NOMO-1 (cell line): ENCODE measurements around the gene LRRC8A.
"Not testable (repeated sequence)": the region's sequence is repeated elsewhere in the genome, so short reads cannot be mapped to it uniquely, and the experiment has no call there.

Source experiments
- DNase-seq, 2 experiments: peaks; one replicate each; lab custom pipeline; 2025; ENCODE audit not compliant: unreplicated experiment in 2 of 2; lab: John Stamatoyannopoulos, UW

Gene LRRC8A

DNA sequence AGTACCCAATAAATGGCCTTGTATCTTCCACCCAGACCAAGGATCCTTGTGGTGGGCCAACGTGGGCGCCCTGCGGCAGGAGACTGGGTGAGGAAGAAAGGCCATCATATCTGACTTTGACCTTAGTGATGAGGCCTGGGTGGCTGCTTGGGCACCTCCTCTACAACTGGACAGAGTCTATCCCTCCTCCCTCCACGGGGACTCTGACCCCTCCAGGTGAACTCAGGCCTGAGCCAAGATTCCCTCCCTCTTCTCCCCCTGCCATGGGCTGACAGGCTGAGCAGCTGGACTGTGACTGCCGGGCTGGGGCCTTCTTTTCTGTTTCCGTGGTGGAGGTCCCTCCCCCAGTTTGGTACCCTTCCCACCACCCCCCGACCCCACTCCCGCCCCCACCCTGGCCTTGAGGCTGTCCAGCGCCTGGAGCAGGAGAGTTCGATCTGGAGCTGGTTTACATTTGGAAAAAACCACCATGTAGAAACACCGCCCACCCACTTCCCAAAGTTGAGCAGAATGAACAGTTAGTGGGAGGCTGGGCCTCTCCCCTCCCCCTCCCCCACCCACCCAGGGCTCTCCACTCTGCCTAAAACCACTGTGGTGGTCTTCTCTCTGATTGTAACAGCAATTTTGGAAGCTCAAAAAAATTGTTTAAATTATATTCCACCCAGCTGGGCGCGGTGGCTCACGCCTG, 37.6 kb downstream of the LRRC8A start:
- no peak for DNase-seq

DNA sequence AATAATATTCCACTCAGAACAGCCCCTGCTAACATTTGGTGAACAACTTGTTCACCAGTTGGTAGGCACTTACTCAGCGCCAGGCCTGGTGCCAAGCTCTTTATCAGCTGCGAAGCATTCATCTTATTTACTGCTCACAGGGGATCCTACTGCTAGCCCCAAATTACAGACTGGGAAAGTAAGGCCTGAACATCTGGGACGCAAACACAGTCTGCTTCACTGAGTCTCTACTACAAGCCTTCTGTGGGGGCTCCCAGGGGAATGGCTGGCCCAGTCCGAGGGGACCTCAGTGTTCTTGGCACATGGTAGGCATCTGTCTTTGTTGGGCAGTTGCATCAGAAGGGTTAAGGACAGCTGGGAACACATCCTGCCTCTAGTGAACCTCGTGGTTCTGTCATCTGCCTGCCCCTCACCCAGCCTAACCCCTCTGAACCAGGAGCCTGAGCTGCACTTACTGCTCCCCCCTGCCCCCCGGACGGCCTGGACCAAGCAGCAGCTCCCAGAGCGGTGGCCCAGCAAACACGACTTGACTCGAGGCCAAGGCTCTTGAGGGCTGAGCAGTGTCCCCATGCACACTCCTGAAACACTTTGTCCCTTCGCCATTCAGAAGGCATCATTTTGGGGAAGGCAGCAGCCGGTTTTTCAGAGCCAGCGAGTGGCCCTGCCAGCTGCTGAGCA, 38.6 kb downstream of the LRRC8A start, which contains the start of gene PHYHD1:
Gene PHYHD1 (plus strand): TSS at position 602 of the 678 bp plus-strand sequence. CDS start 1,342 bp downstream, outside the sequence.
- DNase-seq = no peak

DNA sequence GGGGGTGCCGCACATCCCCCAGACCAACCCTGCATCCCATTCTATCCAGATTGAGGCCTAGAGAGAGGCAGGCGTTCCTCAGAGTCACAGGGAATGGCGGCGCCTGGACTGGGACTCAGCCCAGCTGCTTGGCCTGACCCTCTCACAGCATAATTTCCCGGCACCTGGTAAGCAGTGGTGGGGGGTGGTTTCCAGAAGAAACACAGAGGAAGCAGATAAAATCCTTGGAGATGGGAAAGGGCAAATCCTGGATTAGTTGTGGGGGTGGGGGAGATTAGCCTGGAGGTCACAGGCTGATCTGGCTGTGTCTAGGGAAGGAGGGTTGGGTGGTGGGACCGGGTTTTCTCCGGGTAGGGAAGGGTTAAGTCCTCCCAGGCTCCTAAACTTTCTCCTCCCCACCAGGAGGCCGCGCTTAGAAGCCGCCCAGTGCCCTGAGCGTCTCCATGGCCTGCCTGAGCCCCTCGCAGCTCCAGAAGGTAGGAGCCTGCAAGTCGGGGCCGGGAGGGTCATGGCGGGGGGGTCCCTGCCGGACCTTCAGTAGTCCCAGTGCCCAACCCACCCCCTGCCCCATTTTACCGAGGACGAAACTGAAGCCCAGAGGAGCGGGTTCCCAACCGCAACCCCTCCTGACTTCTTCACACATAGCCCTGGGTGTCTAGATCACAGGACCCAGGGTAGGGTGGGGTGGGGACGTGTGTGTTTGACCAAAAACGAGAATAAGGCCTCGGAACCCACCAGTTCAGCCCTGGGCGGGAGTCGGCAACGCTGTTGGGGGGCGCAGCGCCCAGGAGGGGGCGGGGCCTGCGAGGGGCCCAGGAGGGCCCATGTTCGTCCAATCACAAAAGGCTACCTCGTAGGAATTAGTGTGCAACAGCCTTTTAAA, 40.2 kb downstream of the LRRC8A start:
- no peak for DNase-seq

DNA sequence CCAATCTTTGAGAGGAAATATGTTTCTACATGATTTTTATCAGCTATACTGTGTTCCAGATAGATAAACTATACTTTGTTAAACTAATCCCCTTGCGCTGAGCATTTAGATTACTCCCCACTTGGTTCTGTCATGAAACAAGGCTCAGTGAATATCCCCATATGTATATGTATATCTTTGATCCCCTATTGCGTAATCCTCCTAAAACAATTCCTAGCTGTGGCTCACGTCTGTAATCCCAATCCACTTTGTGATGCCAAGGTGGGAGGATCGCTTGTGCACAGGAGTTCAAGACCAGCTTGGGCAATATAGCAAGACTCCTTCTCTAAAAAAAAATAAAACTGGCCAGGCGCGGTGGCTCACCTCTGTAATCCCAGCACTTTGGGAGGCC, 41.6 kb downstream of the LRRC8A start:
- no peak for DNase-seq

DNA sequence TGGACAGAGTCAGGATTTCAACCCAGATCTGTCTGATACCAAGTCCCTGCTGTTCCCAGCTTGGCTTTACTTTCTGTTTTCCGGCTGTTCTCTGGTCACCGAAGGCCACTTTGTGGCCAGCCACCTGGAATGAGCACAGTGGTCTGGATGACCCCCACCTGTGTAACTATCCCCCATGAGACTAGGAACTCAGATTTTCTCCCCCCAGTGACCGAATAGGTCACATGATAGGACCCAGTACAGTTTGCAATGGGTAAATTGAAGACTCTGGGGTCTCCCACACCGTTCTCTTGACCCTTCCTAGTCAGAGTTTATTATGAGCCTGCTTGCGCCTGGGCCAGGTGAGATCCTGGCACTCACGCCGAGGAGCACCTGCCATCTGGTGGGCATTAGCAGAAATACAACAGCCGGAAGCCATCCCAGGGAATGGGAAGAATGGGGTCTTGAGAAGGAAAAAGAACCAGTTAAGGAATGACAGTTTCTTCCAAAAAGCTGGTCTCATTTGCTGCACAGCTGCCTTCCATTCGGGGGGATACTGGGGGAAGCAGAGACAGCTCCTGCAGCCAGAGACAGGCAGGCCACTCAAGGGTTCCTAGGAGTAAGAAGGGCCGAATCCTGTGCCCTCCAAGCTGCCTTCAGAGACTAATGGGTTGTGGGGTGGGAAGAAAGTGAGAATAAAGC, 45.9 kb downstream of the LRRC8A start:
- no peak for DNase-seq

DNA sequence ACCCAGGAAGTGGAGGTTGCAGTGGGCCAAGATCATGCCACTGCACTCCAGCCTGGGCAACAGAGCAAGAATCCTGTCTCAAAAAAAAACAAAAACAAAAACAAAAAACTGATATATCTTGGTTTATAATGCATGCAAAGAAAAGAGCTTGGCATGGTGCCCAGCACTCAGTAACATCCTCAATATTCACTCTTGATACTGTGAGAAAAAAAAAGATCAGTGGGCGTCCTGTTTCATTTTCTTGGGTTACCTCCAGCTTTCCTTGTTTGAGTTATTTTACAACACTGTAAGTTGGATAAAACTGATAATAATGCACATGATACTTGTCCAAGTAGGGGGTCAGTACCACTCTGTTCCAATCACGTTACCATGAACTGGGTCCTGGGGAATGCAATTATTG, 46.7 kb downstream of the LRRC8A start:
- no peak for DNase-seq

DNA sequence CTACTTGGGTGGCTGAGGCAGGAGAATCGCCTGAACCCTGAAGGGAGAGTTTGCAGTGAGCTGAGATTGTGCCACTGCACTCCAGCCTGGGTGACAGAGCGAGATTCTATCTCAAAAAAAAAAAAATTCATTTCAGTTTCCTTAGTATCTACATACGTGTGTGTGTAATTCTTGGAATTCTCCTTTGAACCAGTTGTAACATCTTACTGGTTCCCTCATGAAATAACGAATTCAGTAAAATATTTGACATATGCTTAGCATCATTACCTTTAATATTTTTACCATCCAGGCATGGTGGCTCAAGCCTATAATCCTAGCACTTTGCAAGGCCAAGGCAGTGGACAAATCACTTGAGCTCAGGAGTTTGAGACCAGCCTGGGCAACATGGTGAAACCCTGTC, 47.6 kb downstream of the LRRC8A start:
- DNase-seq = no peak

DNA sequence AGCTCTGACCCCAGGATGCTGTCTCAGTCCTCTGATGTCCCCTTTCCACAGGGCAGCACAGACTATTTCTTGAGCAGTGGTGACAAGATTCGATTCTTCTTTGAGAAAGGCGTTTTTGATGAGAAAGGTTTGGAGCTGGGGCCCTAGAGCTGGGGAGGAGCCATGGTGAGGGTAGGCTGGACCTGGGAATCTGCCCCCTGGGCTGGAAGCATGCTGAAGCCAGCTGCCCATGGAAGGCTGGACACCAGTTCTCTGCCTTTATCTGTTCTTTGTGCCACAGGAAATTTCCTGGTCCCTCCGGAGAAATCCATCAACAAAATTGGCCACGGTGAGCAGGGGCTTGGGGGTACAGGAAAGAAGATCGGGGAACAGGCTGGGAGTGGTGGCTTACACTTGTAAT, 51.8 kb downstream of the LRRC8A start:
- DNase-seq = no peak

DNA sequence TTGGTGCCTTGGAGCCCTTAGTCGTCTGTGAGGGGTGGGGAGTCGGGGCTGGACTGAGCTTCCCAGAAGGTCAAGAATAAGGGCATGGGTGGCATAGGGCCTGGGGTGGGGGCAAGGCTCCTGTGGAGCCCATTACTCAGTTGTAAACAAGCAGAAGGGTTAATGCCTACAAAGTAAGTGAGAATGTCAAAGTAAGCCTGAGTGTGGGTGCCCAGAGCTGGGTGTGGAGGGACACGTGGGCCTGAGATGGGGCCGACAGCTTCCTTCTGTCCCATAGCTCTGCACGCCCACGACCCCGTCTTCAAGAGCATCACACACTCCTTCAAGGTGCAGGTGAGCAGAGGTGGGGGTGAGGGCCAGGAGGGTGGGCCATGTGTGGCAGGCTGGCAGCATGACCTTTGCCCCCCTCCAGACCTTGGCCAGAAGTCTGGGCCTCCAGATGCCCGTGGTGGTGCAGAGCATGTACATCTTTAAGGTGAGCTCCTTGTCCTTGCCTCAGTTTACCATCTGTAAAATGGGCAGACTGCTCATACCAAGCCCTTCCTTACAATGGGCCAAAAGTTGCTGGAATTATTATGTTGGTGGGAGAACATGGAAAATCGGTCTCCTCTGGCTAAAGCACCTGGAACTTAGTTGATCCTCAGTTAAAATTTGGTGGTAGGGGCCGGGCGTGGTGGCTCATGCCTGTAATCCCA, 54.4 kb downstream of the LRRC8A start:
- DNase-seq = no peak

DNA sequence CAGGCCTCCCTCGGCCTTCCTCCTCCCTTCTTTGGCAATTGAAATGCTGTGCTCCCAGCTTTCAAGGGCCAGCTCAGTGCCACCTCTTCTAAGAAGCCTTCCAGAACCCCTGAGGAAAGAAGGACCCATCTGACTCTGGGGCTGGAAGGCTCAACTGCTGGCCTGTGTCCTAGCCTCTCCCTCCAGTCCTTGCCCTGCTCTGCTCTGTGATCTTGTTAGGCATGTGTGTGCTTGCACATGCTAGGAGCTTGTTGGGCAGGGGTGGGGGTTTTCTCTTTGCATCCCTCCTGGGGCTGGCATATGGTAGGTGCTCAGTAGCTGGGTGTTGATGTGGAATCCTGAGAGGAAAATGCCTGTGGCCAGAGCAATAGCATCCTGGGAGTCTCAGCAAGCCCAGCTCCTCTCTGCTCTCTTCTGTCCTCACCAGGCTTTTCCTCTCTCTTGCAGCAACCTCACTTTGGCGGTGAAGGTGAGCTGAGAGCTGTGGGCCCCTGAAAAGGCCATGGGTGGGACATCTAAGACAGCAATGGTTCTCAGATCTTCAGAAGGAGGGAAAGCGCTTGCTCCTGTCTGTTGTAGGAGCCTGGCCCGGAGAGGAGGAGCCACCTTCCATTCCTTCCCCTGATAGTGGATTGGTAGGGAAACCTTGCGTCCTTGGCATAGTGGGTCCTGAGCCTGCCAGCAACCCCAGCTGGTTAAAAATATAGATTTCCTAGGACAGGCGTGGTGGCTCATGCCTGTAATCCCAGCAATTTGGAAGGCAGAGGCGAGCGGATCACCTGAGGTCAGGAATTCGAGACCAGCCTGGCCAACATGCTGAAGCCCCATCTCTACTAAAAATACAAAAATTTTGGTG, 55.6 kb downstream of the LRRC8A start:
- no peak for DNase-seq

DNA sequence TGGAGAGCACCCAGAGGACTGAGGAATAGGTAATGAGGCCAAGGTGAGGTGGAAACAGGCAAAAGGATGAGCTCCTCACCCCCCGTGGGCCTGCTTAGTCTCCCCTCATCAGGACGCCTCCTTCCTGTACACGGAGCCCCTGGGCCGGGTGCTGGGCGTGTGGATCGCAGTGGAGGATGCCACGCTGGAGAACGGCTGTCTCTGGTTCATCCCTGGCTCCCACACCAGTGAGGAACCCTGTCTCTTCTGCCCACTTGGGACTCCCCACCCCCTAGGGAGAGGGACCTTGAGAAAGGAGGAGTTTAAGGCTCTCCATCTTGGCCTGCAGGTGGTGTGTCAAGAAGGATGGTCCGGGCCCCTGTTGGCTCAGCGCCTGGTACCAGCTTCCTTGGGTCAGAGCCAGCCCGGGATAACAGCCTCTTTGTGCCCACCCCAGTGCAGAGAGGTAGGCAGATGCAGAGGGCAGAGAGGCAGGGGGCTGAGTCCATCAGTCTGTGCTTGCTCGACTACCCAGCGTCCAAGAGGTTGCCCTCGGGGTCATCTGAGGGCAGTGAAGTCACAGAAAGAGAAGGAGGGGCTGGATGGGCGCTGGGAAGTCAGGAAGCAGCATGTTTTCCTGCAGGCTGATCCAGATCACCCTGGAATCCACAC, 58.5 kb downstream of the LRRC8A start:
- DNase-seq = no peak

DNA sequence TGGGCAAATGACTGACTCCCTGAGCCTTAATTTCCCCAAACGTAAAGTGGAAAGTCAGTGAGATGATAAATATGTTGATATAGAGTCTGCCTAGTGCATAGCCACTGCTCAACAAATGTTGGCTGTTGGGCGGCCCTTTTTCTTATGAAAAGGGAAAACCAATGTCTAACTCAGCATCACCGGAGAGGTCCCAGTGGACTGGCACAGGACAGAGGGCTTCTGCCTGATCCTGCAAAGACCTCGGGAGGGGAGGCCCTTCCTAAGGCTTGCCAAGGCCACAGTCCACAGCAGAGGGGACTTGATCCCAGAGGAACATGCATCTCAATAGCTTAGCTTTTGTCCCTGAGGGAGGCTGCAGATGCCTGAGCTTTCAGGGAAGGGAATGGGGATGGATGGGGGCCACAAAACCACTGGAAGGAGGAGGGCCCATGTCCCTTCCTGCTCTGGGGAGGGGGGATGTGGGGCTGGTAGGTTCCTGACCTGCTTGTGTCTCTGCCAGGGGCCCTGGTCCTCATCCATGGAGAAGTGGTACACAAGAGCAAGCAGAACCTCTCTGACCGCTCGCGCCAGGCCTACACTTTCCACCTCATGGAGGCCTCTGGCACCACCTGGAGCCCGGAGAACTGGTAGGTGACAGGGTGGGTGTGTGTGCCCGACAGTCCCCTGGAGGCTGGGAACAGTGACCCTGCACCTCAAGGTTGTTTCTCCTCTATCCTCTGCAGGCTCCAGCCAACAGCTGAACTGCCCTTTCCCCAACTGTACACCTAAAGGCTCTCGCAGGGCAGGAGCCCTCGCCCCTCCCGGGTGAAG, 59.2 kb downstream of the LRRC8A start:
- no peak for DNase-seq

DNA sequence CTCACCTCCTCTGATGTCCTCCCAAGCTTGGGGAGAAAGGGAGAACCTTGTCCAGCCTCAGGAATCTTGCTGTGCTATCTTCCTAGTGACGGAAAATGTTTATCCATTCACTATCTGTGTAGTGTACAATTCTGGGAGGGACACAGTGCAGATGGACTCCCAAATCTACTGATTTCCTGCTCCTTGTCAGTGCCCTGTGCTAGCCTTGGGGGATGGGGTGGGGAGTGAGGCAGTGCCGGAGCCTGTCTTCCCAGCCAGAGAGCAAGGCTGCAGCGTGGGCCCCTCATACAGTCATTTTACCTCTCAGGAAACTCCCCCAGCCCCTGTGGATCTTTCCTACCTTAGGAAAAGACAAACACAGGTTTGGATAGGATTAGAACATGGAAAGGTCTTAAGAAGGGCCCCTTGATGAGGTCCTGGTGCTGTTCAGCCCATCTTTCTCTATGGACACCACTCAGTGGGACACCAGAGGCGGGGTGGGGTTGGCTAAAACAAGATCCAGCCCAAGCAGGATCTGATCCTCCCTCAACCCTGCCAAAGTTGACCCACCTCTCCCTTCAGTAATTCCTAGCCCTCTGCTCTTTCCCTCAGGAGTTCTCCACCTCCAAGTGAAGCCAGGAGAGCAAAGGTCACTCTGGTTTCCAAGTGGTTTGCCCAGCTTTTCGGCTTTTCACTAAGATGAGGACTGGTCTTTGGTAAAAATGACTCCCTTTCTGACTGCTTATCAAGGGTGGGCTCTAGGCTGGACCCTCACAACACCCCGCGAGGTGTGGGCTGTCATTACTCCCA, 62.1 kb downstream of the LRRC8A start:
- DNase-seq = no peak

DNA sequence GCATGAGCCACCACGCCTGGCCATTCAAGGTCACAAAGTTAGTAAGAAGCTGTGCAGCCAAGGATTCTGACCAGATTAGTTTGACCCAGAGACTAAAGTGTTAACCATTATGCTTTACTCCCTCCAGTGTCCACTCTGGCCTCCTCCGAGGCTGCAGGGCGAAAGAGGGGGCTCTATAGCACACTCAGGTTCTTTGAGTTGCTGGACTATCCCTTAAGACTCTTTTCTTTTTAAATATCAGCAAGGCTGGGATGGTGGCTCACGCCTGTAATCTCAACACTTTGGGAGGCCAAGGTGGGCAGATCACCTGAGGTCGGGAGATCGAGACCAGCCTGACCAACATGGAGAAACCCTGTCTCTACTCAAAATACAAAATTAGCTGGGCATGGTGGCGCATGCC, 63.0 kb downstream of the LRRC8A start:
- DNase-seq = not testable (repeated sequence)

DNA sequence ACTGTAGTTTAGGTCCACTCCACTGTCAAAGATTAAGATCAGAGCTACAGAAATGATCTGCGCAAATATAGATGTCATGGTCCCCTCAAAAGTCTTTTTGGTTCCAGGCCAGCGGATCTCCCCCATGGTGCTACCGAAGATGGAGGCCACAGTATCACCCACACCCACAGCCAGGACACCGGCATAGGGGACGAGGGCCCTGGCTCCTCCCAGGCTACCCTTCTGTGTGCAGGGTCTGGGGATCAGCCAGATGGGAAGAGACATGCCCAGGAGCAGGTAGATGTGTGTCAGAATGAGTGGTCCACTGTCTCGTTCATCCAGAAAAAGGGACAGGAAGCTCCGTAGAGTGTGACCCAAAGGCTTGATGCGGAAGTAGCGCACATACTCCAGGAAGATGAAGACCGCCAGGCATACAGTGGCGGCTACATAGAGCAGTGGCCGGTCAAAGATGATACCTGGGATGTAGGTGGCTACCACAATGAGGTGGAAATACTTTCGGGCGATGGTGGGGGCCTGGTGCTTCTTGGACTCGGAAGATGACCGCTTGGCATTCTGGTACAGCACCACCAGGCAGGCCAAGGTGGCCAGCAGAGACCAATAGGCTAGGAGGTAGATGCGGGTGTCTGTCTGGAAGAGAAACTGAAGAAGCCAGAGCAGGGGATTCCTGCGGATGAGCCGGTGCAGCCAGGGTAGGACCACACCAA, 64.0 kb downstream of the LRRC8A start:
- DNase-seq = no peak

DNA sequence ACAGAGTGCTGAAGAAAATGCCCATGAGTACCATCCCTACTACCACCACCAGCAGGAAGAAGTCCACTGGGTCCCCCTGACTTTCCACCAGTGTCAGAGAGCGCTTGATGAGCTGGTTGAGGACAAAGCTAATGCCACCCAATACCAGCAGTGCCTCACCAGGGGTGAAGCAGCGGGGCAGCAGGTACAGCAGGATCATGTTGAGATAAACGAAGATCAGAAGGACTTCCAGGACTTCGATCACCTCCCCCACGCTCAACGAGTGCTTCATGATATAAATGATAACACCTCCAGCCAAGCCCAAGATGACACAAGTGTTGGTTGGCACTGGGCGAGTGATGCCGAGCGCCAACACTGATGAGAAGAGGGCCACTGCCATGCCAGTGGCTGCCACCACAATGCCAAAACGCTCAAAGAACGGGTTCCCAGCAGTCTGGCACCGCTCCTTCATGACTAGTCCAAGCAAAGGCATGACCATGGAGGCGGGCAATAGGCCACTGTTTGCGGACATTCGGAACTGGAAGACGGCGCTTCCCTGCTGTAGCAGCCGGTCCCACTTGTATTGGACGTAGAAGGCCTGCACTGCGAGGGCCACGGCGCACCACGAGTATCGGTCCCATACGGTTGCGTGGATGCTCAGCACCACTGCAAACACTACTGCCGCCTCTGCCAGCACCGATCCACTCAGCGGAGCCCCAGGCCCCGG, 64.8 kb downstream of the LRRC8A start:
- peak in 1 of 2 experiments; percentile 38 for DNase-seq
